SU-DHL-6 (cell line): Measurements from ENCODE around the gene BMPR1B.

Source experiments
- EZH2phosphoT487 ChIP-seq: fragments of 200-600 bp; sonication (generic), shearing (Covaris generic); conservative IDR thresholded peaks from 2 replicates; pipeline ENCODE4 v1.6.1; 2018; ENCODE audit warnings: mild to moderate bottlenecking, antibody characterized with exemption, low read length, moderate library complexity, mixed read lengths
- TF ChIP-seq, protein P1 (sequence below): fragments of 200-600 bp; sonication (generic); IDR thresholded peaks from one replicate; pipeline ENCODE4 v1.5.1; 2017; ENCODE audit warnings: antibody characterized with exemption, mild to moderate bottlenecking, low read length, moderate library complexity; ENCODE audit not compliant: insufficient read depth, poor library complexity, severe bottlenecking

- TF ChIP-seq, protein P1, sequence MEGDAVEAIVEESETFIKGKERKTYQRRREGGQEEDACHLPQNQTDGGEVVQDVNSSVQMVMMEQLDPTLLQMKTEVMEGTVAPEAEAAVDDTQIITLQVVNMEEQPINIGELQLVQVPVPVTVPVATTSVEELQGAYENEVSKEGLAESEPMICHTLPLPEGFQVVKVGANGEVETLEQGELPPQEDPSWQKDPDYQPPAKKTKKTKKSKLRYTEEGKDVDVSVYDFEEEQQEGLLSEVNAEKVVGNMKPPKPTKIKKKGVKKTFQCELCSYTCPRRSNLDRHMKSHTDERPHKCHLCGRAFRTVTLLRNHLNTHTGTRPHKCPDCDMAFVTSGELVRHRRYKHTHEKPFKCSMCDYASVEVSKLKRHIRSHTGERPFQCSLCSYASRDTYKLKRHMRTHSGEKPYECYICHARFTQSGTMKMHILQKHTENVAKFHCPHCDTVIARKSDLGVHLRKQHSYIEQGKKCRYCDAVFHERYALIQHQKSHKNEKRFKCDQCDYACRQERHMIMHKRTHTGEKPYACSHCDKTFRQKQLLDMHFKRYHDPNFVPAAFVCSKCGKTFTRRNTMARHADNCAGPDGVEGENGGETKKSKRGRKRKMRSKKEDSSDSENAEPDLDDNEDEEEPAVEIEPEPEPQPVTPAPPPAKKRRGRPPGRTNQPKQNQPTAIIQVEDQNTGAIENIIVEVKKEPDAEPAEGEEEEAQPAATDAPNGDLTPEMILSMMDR = no peak
- no peak for TF ChIP-seq EZH2phosphoT487
These were observed 68.5 kb downstream of the BMPR1B start for GRCh38 chr4:94826206-94826605.
